Activated CD8-positive, alpha-beta memory T cell treated with anti-CD3 and anti-CD28 coated beads, Interleukin-2, amount 50 U/mL, for 48 hours (primary cell): Measurements from ENCODE around the gene RAPGEF5.

Experiments used
- DNase-seq: peaks from one replicate; pipeline ENCODE4 v3.0.0-alpha.2; 2020

RAPGEF5 gene

GRCh38 chr7:22356701-22357310 lies at the start of gene RAPGEF5:
RAPGEF5 (minus strand) TSS chr7:22357154; CDS start chr7:22357060, 94 bp downstream.
- no peak for DNase-seq

GRCh38 chr7:22406715-22407114 lies 49.8 kb upstream of the RAPGEF5 start:
- DNase-seq, result no peak

GRCh38 chr7:22404421-22405023 lies 47.6 kb upstream of the RAPGEF5 start:
- DNase-seq, result no peak

GRCh38 chr7:22403344-22403743 lies 46.4 kb upstream of the RAPGEF5 start:
- no peak for DNase-seq

GRCh38 chr7:22402250-22402649 lies 45.3 kb upstream of the RAPGEF5 start:
- no peak for DNase-seq

GRCh38 chr7:22400936-22401553 lies 44.1 kb upstream of the RAPGEF5 start:
- DNase-seq, result no peak

GRCh38 chr7:22400150-22400814 lies 43.3 kb upstream of the RAPGEF5 start:
- no peak for DNase-seq

- DNase-seq, result no peak
These were observed 42.6 kb upstream of the RAPGEF5 start for GRCh38 chr7:22399546-22399945.

- DNase-seq, result no peak
These were observed 42.1 kb upstream of the RAPGEF5 start for GRCh38 chr7:22399091-22399490.

- no peak for DNase-seq
These were observed 41.0 kb upstream of the RAPGEF5 start for GRCh38 chr7:22397981-22398380.

GRCh38 chr7:22395222-22395621 lies 38.3 kb upstream of the RAPGEF5 start:
- DNase-seq, result no peak

GRCh38 chr7:22394739-22395138 lies 37.8 kb upstream of the RAPGEF5 start:
- no peak for DNase-seq

GRCh38 chr7:22393913-22394729 lies 37.2 kb upstream of the RAPGEF5 start:
- no peak for DNase-seq

- DNase-seq, result no peak
These were observed 33.6 kb upstream of the RAPGEF5 start for GRCh38 chr7:22390516-22390915.

GRCh38 chr7:22389892-22390291 lies 32.9 kb upstream of the RAPGEF5 start:
- DNase-seq, result no peak

- no peak for DNase-seq
These were observed 30.6 kb upstream of the RAPGEF5 start for GRCh38 chr7:22387583-22387982.

GRCh38 chr7:22386865-22387264 lies 29.9 kb upstream of the RAPGEF5 start:
- DNase-seq, result no peak

GRCh38 chr7:22386206-22386858 lies 29.4 kb upstream of the RAPGEF5 start:
- DNase-seq, result no peak

- no peak for DNase-seq
These were observed 28.4 kb upstream of the RAPGEF5 start for GRCh38 chr7:22385326-22385725.

- DNase-seq, result no peak
These were observed 23.4 kb upstream of the RAPGEF5 start for GRCh38 chr7:22380333-22380732.

- no peak for DNase-seq
These were observed 21.4 kb upstream of the RAPGEF5 start for GRCh38 chr7:22378199-22378980.

- no peak for DNase-seq
These were observed 20.7 kb upstream of the RAPGEF5 start for GRCh38 chr7:22377703-22378102.
